Measurements from ENCODE around the gene MYOZ3.

- TF ChIP-seq, protein P1, sequence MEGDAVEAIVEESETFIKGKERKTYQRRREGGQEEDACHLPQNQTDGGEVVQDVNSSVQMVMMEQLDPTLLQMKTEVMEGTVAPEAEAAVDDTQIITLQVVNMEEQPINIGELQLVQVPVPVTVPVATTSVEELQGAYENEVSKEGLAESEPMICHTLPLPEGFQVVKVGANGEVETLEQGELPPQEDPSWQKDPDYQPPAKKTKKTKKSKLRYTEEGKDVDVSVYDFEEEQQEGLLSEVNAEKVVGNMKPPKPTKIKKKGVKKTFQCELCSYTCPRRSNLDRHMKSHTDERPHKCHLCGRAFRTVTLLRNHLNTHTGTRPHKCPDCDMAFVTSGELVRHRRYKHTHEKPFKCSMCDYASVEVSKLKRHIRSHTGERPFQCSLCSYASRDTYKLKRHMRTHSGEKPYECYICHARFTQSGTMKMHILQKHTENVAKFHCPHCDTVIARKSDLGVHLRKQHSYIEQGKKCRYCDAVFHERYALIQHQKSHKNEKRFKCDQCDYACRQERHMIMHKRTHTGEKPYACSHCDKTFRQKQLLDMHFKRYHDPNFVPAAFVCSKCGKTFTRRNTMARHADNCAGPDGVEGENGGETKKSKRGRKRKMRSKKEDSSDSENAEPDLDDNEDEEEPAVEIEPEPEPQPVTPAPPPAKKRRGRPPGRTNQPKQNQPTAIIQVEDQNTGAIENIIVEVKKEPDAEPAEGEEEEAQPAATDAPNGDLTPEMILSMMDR (IDR thresholded peaks at IDR 0.05; ENCODE audit: low read depth, low read length), result no peak
- TF ChIP-seq EZH2phosphoT487 (IDR thresholded peaks at IDR 0.05; ENCODE audit: low read depth), result no peak
These were observed 31.0 kb upstream of the MYOZ3 start for GRCh38 chr5:150630016-150630415.

Measured in OCI-LY3 (cell line).